ENCODE results near the gene ADRA2A.

ADRA2A gene

DNA sequence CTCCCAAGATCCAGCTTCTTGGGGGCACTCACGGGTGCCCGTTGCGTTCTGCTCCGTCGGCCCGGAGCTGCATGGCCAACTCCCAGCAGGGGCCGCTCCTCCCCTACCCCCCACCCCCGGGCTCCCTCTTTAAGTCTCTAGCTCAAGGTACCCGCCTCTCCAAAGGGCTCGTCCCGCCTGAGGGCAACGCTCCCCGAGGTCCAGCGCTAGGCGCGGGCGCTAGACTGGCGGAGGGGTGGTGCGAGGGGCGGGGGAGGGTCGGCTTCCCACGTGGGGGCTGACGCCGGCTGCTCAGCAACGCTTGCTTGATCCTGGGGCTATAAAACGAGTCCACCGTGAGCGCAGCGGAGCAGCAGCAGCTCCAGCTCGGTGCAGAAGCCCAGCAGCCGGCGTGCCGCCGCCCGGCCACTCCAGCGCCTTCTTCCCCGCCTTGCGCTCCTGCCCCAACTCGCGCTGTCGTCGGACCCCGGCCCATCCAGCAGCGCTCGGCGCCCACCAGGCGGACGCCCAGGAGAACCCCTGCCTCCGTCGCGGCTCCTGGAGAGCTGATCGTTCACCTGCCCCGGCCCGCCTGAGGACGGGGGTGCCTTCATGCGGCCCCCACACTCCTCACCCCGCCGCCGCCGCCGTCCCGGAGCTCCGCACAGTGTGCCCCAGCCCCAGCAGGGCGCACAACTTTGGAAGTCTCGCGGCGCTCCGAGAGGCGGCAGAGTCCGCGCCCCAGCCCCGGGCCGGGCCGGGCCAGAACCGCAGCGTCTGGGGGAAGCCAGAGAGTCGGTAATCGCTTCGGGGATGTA lies at the start of gene ADRA2A:
Gene ADRA2A (plus strand): TSS at position 348 of the 797 bp plus-strand sequence. CDS start 968 bp downstream, outside the sequence.
- DNase-seq (ENCODE audit: low spot score) = no peak

DNA sequence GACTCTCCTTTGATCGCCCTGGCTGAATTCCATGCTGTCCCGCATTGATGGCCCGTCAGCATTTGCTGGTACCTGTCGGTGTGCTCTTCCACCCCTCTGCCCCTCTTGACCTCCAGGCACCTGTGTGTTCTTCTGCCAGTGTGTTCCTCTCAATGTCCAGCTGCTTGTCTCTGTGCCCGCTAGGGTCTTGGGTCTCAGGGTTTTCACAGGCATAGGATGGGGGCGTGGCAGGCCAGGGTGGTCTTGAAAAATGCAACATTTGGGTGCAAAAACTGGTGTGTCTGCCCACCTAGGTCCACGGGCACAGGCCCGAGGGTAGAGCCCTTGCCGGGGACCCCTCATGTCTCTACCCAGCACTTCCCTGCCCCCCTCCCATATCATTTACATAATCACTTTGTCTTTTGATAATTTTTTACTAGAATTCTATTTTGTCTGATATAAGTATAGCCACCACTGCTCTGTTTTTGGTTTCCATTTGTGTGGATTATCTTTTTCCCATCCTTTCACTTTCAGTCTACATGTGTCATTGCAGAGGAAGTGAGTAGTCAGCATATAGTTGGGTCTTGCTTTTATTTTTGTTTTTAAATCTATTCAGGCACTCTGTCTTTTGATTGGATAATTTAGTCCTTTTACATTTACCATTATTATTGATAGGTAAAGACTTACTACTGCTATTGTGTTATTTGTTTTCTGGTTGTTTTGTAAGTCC lies 46.6 kb upstream of the ADRA2A start:
- DNase-seq (ENCODE audit: low spot score) = no peak

DNA sequence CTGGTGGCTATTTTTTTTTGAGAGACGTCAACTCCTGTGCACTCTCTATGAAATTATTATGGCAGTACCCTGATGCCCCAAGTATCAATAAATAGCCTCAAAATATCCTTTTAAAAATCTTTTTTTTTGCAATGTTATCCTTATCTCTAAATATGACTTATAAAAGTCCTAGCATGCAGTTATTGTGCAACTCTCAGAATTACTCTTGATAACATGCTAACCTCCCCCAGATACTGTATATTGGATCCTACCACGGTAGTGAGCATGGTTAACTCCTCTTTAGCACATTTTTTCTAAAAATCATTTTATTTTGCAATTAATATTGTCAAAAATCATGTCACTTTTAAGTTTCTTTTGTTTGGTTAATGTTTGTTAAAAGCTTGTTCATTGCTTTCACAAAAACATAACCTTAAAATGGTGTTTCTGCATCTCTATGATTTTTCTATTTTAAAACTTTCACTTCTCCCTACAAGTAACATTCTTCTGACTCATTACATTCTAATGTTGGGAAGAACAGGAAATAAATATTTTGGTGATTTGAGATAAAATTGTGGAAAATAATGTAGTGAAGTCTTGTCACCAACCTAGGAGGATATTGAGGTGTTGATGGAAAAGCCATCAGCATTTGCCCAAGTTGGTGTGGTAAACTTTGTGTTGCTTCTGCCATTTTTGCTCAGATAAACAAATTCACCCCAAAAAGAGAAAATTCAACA lies 42.1 kb upstream of the ADRA2A start:
- DNase-seq (ENCODE audit: low spot score) = no peak

DNA sequence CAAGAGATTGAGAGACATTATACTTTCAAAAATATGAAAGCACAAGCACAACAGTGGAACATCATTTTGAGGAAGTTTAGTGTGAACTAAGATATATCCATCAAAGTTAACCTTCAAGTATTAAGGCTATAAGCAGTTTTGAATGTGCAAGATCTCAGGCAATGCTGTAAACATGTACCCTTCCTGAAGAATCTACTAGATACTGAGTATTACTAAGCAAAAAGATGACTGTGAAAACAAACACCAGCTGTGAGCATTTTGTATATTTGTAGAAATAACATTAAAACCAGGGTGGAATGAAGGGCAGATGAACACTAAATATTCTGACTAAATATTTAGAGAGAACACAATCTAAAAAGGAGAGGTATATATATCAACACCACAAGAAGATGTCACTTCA lies 41.3 kb upstream of the ADRA2A start:
- no peak for DNase-seq (ENCODE audit: low spot score)

DNA sequence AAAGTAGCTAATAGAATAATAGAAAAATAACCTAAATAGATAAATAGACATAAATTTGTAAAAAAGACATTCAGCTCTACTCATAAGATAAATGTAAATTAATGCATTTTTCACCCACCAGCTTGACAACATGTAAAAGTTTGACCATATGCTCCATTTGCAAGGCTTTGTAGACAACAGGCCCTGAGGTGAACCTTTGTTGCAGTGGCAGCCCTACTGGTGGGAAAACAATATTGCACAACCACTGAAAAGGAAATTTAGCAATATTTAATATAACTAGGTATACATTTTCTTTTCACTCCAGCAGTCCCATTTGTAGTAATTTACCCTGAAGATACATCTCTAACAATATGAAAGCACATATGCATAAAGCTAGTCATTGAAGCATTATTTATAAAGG lies 39.0 kb upstream of the ADRA2A start:
- no peak for DNase-seq (ENCODE audit: low spot score)

DNA sequence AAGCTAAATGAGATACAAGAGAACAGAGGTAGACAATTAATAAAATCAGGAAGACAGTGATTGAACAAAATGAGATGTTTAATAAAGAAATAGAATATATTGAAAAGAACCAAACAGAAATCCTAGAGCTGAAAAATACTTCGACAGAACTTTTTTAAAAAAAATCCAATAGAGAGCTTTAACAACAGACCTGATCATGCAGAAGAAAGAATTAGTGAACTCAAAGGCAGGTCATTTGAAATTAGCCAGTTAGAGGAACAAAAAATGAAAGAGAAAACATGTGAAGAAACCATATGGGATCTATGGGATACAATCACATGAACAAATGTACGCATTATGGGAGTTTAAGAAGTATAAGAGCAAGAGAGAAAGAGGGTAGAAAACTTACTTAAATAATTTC lies 37.3 kb upstream of the ADRA2A start:
- no peak for DNase-seq (ENCODE audit: low spot score)

DNA sequence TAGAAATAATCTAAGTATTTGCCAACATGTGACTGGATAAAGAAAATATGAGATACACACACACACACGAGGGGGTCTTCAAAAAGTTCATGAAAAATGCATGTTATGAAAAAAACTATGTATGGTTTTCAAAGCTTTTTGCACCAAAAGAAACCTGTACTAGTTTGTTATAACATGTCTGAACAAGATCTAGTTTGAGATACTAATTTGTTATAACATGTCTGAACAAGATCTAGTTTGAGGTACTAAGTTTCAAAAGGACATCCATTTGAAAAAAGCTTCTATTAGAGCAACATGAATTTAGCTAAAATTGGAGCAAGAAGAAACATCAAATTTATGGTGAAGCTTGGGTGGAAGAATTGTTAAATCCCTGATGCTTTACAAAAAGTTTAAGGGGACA lies 19.8 kb upstream of the ADRA2A start:
- no peak for DNase-seq (ENCODE audit: low spot score)

DNA sequence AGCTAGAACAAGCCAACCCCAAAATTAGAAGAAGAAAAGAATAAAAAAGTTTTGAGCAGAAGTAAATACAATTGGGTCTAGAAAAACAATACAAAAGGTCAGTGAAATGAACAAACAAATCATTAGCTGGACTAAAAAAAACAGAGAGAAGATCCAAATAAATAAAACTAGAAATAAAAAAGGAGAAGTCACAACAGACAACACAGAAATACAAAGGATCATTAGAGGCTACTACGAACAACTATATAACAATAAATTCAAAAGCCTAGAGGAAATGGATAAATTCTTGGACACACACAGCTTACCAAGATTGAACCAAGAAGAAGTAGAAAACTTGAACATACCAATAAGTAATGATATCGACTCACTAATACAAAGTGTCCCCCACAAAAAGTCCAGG lies 13.4 kb upstream of the ADRA2A start:
- DNase-seq (ENCODE audit: low spot score) = no peak

DNA sequence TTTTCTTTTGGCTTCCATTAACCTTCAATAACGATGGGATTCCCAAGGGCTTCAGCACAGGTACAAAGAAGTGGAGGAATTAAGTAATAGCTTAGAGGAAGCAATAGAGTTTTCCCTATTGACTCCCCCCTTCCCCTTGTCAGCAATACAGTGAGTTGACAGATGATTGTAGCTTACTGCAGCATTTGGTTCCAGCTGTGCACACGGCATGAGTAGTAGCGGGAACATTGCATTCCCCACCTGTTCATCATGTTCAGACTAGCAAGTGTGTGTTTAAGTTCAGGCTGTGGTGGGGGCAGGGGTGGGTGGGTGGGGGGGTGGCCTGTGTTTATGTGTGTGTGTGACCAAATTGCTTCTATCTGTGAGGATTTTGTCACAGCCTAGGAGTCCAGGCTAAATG lies 4.6 kb upstream of the ADRA2A start:
- no peak for DNase-seq (ENCODE audit: low spot score)

DNA sequence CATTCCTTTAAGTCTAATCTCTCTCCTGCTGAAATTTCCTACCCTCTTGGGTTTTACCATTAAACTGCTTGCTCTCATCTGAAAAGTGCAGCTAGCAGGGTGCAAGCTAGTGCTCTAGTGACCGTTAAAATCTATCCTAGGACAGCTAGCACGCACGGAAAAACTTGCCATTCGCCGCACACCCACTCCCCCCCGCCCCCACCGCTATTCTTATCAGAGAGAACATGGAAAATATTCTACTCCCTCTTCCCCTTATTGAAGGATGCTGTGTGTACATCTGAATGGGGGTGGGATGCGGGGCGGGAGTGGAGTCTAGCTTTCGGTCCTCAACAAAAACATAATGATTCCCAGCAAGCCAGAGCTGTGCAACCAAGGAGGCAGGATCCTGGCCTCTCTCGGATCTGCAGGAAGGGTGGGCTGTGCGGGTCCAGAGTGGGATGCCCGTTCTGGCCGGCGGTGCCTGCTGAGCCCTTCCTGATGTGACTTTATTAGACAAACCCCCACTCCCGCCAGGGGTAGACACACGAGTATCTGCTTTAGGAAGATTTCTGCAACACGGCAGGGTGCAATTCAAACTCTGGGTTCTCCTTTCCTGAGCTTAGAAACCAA lies 1.1 kb upstream of the ADRA2A start:
- DNase-seq (ENCODE audit: low spot score) = no peak

DNA sequence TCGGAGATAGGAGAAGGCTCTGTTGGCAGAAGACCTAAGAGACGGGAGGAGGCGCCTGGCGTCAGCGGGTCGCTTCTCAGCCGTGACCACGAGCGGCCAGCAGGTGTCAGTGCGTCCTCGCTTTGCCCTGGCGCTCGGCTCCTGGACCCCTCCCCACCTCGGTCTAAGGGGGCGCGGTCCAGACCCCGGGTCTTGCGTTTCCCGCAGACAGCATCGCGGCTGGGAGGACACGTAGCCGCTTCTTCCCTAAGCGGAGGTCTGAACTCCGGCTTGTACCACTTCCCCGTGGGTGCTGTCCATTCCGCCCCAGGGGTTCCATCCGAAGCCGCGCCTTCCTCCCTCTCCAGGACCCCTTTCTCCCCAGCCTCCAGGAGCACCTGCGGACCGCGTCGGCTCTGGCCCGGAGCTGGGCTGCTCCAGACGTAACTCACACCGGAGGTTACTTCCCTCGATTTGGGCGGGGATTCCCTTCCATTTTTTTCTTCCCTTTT lies 593 bp upstream of the ADRA2A start:
- DNase-seq (ENCODE audit: low spot score) = peak; percentile 30

DNA sequence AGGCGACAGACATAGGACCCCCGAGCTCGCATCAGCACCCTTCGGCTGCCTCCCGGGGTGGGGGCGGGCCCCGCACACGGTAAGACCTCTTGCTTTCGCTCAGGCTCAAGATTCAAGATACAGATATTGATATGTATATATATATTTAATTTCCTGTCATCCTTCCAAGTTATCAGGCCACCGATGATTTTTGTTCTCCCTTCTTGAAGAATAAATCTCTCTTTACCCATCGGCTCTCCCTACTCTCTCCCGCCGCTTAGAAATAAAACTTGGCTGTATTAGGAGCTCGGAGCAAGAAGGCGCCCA lies 603 bp downstream of the ADRA2A start:
- no peak for DNase-seq (ENCODE audit: low spot score)

DNA sequence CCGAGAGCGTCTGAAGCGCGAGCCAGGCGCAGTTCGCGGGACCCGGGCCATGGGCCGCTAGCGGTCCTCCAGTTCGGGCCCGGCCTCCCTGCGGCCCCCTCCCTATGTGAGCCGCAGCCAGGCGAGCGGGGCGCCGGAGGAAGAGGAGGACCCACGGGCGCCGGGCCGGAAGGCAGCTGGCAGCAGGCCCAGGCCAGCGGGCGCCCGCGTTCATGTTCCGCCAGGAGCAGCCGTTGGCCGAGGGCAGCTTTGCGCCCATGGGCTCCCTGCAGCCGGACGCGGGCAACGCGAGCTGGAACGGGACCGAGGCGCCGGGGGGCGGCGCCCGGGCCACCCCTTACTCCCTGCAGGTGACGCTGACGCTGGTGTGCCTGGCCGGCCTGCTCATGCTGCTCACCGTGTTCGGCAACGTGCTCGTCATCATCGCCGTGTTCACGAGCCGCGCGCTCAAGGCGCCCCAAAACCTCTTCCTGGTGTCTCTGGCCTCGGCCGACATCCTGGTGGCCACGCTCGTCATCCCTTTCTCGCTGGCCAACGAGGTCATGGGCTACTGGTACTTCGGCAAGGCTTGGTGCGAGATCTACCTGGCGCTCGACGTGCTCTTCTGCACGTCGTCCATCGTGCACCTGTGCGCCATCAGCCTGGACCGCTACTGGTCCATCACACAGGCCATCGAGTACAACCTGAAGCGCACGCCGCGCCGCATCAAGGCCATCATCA lies 1.1 kb downstream of the ADRA2A start:
- no peak for DNase-seq (ENCODE audit: low spot score)

DNA sequence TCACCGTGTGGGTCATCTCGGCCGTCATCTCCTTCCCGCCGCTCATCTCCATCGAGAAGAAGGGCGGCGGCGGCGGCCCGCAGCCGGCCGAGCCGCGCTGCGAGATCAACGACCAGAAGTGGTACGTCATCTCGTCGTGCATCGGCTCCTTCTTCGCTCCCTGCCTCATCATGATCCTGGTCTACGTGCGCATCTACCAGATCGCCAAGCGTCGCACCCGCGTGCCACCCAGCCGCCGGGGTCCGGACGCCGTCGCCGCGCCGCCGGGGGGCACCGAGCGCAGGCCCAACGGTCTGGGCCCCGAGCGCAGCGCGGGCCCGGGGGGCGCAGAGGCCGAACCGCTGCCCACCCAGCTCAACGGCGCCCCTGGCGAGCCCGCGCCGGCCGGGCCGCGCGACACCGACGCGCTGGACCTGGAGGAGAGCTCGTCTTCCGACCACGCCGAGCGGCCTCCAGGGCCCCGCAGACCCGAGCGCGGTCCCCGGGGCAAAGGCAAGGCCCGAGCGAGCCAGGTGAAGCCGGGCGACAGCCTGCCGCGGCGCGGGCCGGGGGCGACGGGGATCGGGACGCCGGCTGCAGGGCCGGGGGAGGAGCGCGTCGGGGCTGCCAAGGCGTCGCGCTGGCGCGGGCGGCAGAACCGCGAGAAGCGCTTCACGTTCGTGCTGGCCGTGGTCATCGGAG lies 1.8 kb downstream of the ADRA2A start:
- DNase-seq (ENCODE audit: low spot score) = no peak

DNA sequence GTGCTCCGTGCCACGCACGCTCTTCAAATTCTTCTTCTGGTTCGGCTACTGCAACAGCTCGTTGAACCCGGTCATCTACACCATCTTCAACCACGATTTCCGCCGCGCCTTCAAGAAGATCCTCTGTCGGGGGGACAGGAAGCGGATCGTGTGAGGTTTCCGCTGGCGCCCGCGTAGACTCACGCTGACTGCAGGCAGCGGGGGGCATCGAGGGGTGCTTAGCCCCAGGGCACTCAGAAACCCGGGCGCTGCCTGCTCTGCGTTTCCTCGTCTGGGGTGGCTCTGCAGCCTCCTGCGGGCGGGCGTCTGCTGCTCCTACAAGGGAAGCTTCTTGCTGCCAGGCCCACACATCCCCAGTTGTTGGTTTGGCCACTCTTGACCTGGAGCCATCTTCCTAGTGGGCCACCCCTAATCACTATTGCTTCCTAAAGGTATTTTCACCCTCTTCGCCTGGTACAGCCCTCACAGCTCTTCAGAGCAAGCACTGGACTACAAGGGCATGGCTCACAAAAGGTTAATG lies 2.5 kb downstream of the ADRA2A start:
- DNase-seq (ENCODE audit: low spot score) = no peak

DNA sequence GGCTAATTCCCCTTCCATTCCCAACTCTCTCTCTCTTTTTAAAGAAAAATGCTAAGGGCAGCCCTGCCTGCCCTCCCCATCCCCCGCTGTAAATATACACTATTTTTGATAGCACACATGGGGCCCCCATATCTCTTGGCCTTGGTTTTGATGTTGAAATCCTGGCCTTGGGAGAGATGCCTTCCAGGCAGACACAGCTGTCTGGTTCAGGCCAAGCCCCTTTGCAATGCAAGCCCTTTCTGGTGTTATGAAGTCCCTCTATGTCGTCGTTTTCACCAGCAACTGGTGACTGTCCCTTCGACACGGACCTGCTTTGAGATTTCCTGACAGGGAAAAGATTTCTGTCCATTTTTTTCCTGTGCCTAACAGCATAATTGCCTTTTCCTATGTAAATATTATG lies 3.0 kb downstream of the ADRA2A start:
- no peak for DNase-seq (ENCODE audit: low spot score)

DNA sequence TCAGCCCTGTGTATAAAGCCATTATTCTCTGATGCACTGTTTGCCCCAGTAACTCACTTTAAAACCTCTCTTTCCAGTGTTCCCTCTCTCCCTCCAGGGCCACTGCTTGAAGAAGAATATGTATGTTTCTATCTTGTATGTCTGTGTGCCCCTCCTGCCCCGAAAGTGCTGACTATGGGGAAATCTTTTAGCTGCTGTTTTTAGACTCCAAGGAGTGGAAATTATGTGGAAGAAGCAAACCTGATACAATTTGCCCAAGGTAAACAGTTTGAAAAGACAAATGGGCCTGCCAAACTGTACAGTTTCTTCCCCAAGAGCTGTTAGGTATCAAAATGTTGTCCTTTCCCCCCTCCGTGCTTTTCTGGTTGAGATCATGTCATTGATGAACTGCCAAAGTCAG lies 3.4 kb downstream of the ADRA2A start:
- no peak for DNase-seq (ENCODE audit: low spot score)

DNA sequence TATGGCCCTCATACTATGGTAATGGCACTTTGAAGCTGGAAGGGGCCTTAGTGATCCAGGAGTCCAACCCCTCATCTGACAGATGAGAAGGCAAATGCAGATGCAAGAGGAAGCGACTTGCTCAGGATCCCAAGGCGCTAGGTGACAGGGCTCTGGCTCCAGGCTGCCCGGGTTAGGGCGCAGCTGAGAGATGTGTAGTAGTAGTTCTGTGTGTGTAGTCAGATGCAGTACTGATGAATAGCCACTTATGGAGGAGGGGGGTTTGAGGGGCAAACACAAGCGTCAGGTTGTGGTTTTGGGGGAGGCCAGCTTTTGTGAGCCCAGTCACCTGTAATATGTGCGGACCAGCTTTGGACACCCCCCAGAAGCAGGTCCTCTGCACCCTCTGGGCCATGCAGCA lies 4.8 kb downstream of the ADRA2A start:
- DNase-seq (ENCODE audit: low spot score) = no peak

DNA sequence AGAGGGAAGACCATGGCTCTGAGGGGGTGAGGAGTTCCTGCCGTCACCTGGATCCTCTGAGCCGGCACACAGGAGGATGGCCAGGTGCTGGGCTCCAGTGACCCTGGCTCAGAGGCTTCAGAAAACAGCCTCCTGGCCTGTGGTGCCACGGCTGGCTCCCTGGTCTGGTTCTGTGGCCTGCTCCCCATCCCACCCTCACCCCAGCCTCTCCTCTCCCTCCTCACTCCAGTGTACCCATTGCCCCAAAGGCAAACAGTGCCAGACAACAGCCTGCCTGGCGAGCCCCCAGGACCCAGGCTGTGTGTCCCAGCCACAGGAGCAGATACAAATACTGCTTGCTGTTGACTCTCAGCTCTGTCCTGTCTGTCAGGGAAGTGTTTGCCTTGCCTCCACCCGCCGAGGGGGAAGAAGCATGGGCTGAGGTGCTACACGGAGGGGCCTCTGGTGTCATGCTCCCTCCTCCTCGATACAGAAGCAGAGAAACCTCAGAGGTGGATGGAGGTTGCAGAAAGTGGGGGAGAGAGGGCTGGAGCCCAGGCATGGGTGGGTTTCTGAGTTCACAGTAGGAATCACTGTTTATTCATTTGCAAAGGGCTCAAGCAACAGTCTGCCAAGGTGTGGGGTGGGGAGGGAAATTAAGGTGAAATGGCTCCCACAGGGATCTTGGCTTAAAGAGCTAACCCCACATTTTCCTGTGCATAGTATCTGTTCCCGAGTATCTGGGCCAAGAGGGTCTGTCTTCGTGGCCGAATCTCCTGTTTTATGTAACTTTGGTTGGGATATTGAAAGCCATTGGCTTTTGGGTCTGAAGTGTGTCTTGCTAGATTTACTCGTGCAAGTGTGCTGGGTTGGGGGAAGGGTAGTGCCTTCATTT lies 5.5 kb downstream of the ADRA2A start:
- DNase-seq (ENCODE audit: low spot score) = no peak

All from CD4-positive, alpha-beta T cell treated with Interleukin-6 at 100 ng/mL for 8 hours (primary cell).